KMS-11 (cell line): Measurements from ENCODE around the gene GEMIN4.

Source experiments
- H2AFZ ChIP-seq: fragments of 200-600 bp; sonication (generic); 2 replicates; pipeline ENCODE4 v1.6.1; 2016; ENCODE audit warnings: antibody characterized with exemption, mixed run types, low read depth
- H3K27ac ChIP-seq: fragments of 200-600 bp; sonication (generic); 2 replicates; pipeline ENCODE4 v1.6.1; 2016; ENCODE audit warnings: mild to moderate bottlenecking, mixed run types
- H3K27me3 ChIP-seq: fragments of 200-600 bp; sonication (generic); 2 replicates; pipeline ENCODE4 v1.6.1; 2017; ENCODE audit warnings: mild to moderate bottlenecking, low read depth, mixed run types, moderate library complexity; ENCODE audit not compliant: insufficient read depth
- H3K36me3 ChIP-seq: fragments of 200-600 bp; sonication (generic); 2 replicates; pipeline ENCODE4 v1.6.1; 2017; ENCODE audit warnings: mild to moderate bottlenecking, mixed run types; ENCODE audit not compliant: insufficient read depth
- H3K4me1 ChIP-seq: fragments of 200-600 bp; sonication (generic); 2 replicates; pipeline ENCODE4 v1.6.1; 2016; ENCODE audit warnings: mild to moderate bottlenecking, low read depth, mixed run types; ENCODE audit not compliant: poor library complexity, severe bottlenecking
- H3K4me2 ChIP-seq: fragments of 200-600 bp; sonication (generic); 2 replicates; pipeline ENCODE4 v1.7.0; 2016; ENCODE audit warnings: mild to moderate bottlenecking, mixed run types
- H3K4me3 ChIP-seq: fragments of 200-600 bp; sonication (generic); IDR thresholded peaks from 2 replicates; pipeline ENCODE4 v1.6.1; 2017; ENCODE audit warnings: low read depth, low read length, mixed read lengths; ENCODE audit not compliant: insufficient read depth
- H3K79me2 ChIP-seq: fragments of 200-600 bp; sonication (generic); 2 replicates; pipeline ENCODE4 v1.6.1; 2016; ENCODE audit warnings: low read depth, mixed run types; ENCODE audit not compliant: insufficient read depth
- H3K9ac ChIP-seq: fragments of 200-600 bp; sonication (generic); 2 replicates; pipeline ENCODE4 v1.6.1; 2016; ENCODE audit warnings: mild to moderate bottlenecking, mixed run types
- H4K20me1 ChIP-seq: fragments of 200-600 bp; sonication (generic); 2 replicates; pipeline ENCODE4 v1.6.1; 2016; ENCODE audit warnings: mild to moderate bottlenecking, mixed run types; ENCODE audit not compliant: insufficient read depth
- CTCF ChIP-seq: fragments of 200-600 bp; sonication (generic); conservative IDR thresholded peaks from 2 replicates; pipeline ENCODE4 v1.6.1; 2017; ENCODE audit warnings: low read depth, mild to moderate bottlenecking, antibody characterized with exemption, low read length, moderate library complexity, mixed read lengths

GEMIN4 gene

GRCh38 chr17:746783-747629 lies 5.1 kb downstream of the GEMIN4 start:
- no peak overlapping the region for H3K4me2 ChIP-seq
- H3K27ac ChIP-seq = no peak overlapping the region
- H3K27me3 ChIP-seq = no peaks in the 10 kb centered on the region
- H3K4me1 ChIP-seq = peaks cover 9% of the 10 kb centered on the region
- H3K9ac ChIP-seq = no peak overlapping the region
- no peaks in the 10 kb centered on the region; the same call in 1 of the 2 replicates for H3K36me3 ChIP-seq
- no peak overlapping the region for H3K4me3 ChIP-seq
- TF ChIP-seq CTCF = no peak
- no peaks in the 10 kb centered on the region for H4K20me1 ChIP-seq
- H2AFZ ChIP-seq = no peak overlapping the region
- peaks cover 31% of the 10 kb centered on the region for H3K79me2 ChIP-seq

- no peaks in the 10 kb centered on the region for H4K20me1 ChIP-seq
- no peak overlapping the region for H3K27ac ChIP-seq
- no peak overlapping the region for H2AFZ ChIP-seq
- no peak overlapping the region for H3K4me3 ChIP-seq
- peaks cover 9% of the 10 kb centered on the region for H3K4me1 ChIP-seq
- H3K9ac ChIP-seq = no peak overlapping the region
- no peak overlapping the region for H3K4me2 ChIP-seq
- no peaks in the 10 kb centered on the region for H3K27me3 ChIP-seq
- TF ChIP-seq CTCF = no peak
- peaks cover 26% of the 10 kb centered on the region for H3K79me2 ChIP-seq
- H3K36me3 ChIP-seq = no peaks in the 10 kb centered on the region; the same call in 1 of the 2 replicates
Observed at GRCh38 chr17:746181-746580, 5.9 kb downstream of the GEMIN4 start.

GRCh38 chr17:745406-745805 lies 6.7 kb downstream of the GEMIN4 start:
- H3K4me1 ChIP-seq = peaks cover 8% of the 10 kb centered on the region
- H3K79me2 ChIP-seq = peaks cover 18% of the 10 kb centered on the region
- no peak overlapping the region for H3K27ac ChIP-seq
- no peak overlapping the region for H3K4me3 ChIP-seq
- no peak for TF ChIP-seq CTCF
- no peaks in the 10 kb centered on the region for H3K27me3 ChIP-seq
- no peaks in the 10 kb centered on the region for H4K20me1 ChIP-seq
- no peak overlapping the region for H3K4me2 ChIP-seq
- no peaks in the 10 kb centered on the region; the same call in 1 of the 2 replicates for H3K36me3 ChIP-seq
- no peak overlapping the region for H3K9ac ChIP-seq
- H2AFZ ChIP-seq = no peak overlapping the region

GRCh38 chr17:744937-745336 lies 7.1 kb downstream of the GEMIN4 start:
- H3K4me1 ChIP-seq = peaks cover 4% of the 10 kb centered on the region
- H3K79me2 ChIP-seq = peaks cover 13% of the 10 kb centered on the region; the same call in 1 of the 2 replicates
- H3K27ac ChIP-seq = no peak overlapping the region
- no peaks in the 10 kb centered on the region; the same call in 1 of the 2 replicates for H3K36me3 ChIP-seq
- H3K4me2 ChIP-seq = no peak overlapping the region
- H3K27me3 ChIP-seq = no peaks in the 10 kb centered on the region
- no peak for TF ChIP-seq CTCF
- H4K20me1 ChIP-seq = no peaks in the 10 kb centered on the region
- H3K9ac ChIP-seq = no peak overlapping the region
- no peak overlapping the region for H3K4me3 ChIP-seq
- H2AFZ ChIP-seq = no peak overlapping the region
